Measurements from ENCODE around the gene CHD9.
A peak's percentile ranks its signal among the peaks of the same experiment; 100 is the strongest.

Gene CHD9

DNA sequence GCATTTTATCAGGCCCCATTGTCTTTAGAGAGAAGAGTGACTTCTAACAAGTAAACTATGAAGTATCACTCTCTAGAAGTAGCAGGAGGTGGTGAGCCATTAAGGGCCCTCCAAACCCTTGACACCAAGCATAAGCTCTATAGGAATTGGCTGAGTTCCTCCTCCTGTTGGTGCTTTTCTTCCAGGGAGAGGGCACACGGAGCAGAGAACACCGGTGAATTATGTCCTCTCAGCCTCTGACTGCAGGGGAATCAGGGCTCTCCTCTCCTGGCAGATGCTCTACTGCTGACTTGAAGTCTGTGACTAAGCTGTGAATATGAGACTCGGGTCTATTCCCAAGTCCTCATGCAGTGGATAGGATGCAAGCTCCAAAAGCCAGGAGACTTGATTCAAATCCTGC is 32.3 kb downstream of the CHD9 start:
- no peak for DNase-seq
- Mint-ChIP-seq H3K27ac (no peak overlapping the region), H3K36me3 (no peaks in the 10 kb centered on the region), H3K4me3 (no peak overlapping the region), H3K4me1 (peaks cover 20% of the 10 kb centered on the region), H3K27me3 (peaks cover 17% of the 10 kb centered on the region), H3K9me3 (no peaks in the 10 kb centered on the region)
- CTCF ChIA-PET, result no interaction called here

- no peak overlapping the region for H3K27ac Mint-ChIP-seq
- no peaks in the 10 kb centered on the region for H3K36me3 Mint-ChIP-seq
- no peaks in the 10 kb centered on the region for H3K9me3 Mint-ChIP-seq
- no peak overlapping the region for H3K4me3 Mint-ChIP-seq
- peaks cover 34% of the 10 kb centered on the region for H3K4me1 Mint-ChIP-seq
- DNase-seq, result no peak
- CTCF ChIA-PET, result interaction anchor here (1.6 kb wide), 1 partner anchor 9 kb away, joined by 3 read pairs; no protein-coding TSS in a partner anchor
- H3K27me3 Mint-ChIP-seq, result peaks cover 17% of the 10 kb centered on the region
Measured at GRCh38 chr16:53089434-53090285, 34.9 kb downstream of the CHD9 start.

GRCh38 chr16:53090286-53090590 is 35.4 kb downstream of the CHD9 start:
- Mint-ChIP-seq H3K27me3 (peaks cover 17% of the 10 kb centered on the region), H3K27ac (no peak overlapping the region), H3K9me3 (no peaks in the 10 kb centered on the region), H3K4me3 (no peak overlapping the region), H3K4me1 (peaks cover 34% of the 10 kb centered on the region), H3K36me3 (no peaks in the 10 kb centered on the region)
- CTCF ChIA-PET, result interaction anchor here (1.6 kb wide), 1 partner anchor 9 kb away, joined by 3 read pairs; no protein-coding TSS in a partner anchor
- no peak for DNase-seq

GRCh38 chr16:53090591-53091411 is 36.0 kb downstream of the CHD9 start:
- CTCF ChIA-PET, result interaction anchor here (1.7 kb wide), 1 partner anchor 35 kb away, joined by 5 read pairs; the partner anchor contains the start of gene CHD9

DNA sequence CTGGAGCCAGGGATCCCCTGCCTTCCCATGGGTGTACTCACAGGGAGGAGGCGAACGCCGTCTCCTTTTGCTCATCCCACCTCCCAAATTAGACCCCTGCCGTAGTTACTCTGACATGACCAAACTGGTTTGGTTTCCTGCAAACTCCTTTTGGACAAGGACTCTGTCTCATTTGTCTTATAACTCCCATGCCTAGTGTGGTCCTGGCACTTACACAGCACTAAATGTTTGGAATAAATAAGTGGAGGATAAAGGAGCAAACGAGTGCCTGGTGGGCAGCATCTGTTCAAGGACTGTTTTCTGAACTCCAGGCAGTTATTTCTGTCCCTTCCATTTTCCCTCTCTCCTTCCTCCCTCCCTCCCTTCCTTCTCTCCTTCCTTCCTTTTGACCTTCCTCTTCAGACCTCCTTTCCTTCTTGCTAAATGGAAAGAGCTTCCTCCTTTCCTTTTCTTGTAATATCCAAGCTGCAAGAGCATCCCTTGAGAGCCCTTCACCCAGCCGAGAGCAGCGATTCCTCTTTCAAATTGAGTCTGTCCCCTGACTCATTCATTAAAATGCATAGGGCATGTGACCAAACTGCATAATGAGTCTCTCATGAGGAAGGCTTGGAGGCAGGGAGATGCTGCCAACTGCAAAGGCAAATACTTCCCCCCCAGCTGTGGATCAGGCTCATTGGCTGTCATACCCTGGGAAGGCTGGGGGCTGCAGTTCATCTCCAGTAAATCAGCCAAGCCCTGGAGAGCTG is 36.8 kb downstream of the CHD9 start:
- Mint-ChIP-seq H3K4me1 (peaks cover 34% of the 10 kb centered on the region), H3K9me3 (no peaks in the 10 kb centered on the region), H3K27ac (no peak overlapping the region), H3K27me3 (peaks cover 17% of the 10 kb centered on the region), H3K36me3 (no peaks in the 10 kb centered on the region), H3K4me3 (no peak overlapping the region)
- CTCF ChIA-PET, result interaction anchor here (1.0 to 1.7 kb wide), 2 partner anchors 36 to 67 kb away, joined by 3 to 5 read pairs; partner anchors contain the start of gene CHD9
- DNase-seq, result no peak

More at GRCh38 chr16:53090591-53091411, 36.0 kb downstream of the CHD9 start:
- H3K27me3 Mint-ChIP-seq, result peaks cover 17% of the 10 kb centered on the region
- no peaks in the 10 kb centered on the region for H3K36me3 Mint-ChIP-seq
- H3K4me3 Mint-ChIP-seq, result no peak overlapping the region
- no peaks in the 10 kb centered on the region for H3K9me3 Mint-ChIP-seq
- H3K4me1 Mint-ChIP-seq, result peaks cover 34% of the 10 kb centered on the region
- no peak overlapping the region for H3K27ac Mint-ChIP-seq
- no peak for DNase-seq

DNA sequence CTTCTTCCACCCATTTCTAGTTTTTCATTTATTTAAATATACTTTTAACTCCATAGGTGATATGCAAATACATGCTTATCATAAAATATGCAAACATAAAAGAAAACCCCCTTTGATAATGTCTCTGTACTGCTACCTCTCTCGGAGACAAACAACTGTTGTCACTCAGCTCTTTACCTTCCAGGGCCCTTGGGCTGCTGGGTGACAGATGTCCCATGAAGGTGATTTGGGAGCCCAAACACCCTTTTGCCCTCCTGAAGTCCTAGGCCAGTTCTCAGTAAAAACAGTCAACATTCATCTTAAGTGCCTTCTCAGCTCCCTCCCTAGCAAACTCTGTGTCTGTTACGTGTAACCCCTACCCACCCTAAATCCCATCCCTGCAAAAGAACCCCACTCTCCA is 37.5 kb downstream of the CHD9 start:
- Mint-ChIP-seq H3K27ac (no peak overlapping the region), H3K4me3 (no peak overlapping the region), H3K27me3 (peaks cover 17% of the 10 kb centered on the region), H3K36me3 (no peaks in the 10 kb centered on the region), H3K9me3 (no peaks in the 10 kb centered on the region), H3K4me1 (peaks cover 35% of the 10 kb centered on the region)
- CTCF ChIA-PET, result interaction anchor here (1.0 to 1.7 kb wide), 3 partner anchors 32 to 66 kb away, joined by 3 to 5 read pairs (median 4); partner anchors contain the start of gene CHD9
- no peak for DNase-seq

DNA sequence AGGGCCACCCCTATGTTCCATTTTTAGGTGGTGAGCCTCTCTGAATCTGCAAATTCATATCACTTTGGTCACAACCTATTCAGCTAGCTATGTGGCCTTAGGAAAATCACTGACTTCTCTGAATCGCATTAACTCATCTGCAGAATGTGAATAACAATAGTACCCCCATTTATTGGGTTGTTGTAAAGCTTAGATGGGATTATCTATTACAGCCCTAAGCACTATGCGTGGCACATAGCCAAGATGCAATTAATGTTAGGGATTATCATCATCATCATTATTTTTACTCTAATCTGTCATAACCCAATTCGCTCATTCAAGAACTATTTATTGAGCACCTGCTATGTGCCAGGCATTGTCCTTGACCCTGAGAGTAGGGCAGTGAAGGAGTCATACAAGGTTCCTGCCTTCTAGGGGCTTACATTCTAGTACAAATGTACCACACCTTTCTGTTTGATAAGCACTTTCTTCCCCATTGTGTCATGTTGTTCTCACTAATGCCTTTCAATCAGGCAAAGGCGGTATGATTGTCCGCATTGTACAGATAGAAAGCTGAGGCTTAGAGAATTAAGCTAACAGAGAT is 38.5 kb downstream of the CHD9 start:
- Mint-ChIP-seq H3K36me3 (no peaks in the 10 kb centered on the region), H3K4me1 (peaks cover 36% of the 10 kb centered on the region), H3K27me3 (peaks cover 17% of the 10 kb centered on the region), H3K4me3 (no peak overlapping the region), H3K9me3 (no peaks in the 10 kb centered on the region), H3K27ac (no peak overlapping the region)
- CTCF ChIA-PET, result interaction anchor here (1.1 kb wide), 1 partner anchor 33 kb away, joined by 4 read pairs; no protein-coding TSS in a partner anchor
- DNase-seq, result no peak

DNA sequence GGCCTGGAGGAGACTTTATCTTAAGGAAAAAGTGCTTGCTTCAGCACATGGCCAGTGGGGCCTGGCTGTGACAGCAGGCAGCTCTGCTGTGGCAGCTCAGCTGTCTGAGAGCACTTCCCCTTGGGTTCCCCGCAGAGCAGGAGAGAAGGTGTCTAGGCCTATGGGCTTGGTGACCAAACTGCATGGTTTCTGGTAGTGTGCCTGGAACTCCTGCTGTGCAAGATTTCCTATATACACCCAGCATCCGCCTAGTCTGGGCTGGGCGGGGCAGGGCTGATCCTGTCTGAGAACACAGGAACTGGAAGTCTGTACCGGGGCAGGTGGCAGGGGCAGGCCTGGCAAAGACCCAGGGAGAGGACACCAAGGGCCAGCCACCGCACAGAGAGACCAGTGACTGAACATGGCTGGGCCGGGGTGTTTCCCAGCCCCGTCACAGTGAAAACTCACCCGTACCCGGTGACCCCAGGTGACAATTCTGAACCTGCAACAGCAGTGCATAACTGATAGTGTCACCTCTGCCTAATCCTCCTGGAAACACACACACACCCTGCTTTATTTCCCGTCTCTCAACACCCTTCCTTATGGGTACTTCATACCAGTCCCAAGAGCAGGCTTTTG is 39.3 kb downstream of the CHD9 start:
- CTCF ChIA-PET, result no interaction called here
- no peaks in the 10 kb centered on the region for H3K9me3 Mint-ChIP-seq
- peaks cover 44% of the 10 kb centered on the region for H3K4me1 Mint-ChIP-seq
- no peaks in the 10 kb centered on the region for H3K36me3 Mint-ChIP-seq
- peaks cover 17% of the 10 kb centered on the region for H3K27me3 Mint-ChIP-seq
- peak overlapping the region; percentile 15 for H3K27ac Mint-ChIP-seq
- peak; percentile 29 for DNase-seq
- no peak overlapping the region for H3K4me3 Mint-ChIP-seq

GRCh38 chr16:53097190-53097589 is 42.4 kb downstream of the CHD9 start:
- H3K4me3 Mint-ChIP-seq, result no peak overlapping the region
- no peak for DNase-seq
- H3K9me3 Mint-ChIP-seq, result no peaks in the 10 kb centered on the region
- H3K27me3 Mint-ChIP-seq, result no peaks in the 10 kb centered on the region
- peaks cover 40% of the 10 kb centered on the region for H3K4me1 Mint-ChIP-seq
- CTCF ChIA-PET, result no interaction called here
- no peaks in the 10 kb centered on the region for H3K36me3 Mint-ChIP-seq
- no peak overlapping the region for H3K27ac Mint-ChIP-seq

DNA sequence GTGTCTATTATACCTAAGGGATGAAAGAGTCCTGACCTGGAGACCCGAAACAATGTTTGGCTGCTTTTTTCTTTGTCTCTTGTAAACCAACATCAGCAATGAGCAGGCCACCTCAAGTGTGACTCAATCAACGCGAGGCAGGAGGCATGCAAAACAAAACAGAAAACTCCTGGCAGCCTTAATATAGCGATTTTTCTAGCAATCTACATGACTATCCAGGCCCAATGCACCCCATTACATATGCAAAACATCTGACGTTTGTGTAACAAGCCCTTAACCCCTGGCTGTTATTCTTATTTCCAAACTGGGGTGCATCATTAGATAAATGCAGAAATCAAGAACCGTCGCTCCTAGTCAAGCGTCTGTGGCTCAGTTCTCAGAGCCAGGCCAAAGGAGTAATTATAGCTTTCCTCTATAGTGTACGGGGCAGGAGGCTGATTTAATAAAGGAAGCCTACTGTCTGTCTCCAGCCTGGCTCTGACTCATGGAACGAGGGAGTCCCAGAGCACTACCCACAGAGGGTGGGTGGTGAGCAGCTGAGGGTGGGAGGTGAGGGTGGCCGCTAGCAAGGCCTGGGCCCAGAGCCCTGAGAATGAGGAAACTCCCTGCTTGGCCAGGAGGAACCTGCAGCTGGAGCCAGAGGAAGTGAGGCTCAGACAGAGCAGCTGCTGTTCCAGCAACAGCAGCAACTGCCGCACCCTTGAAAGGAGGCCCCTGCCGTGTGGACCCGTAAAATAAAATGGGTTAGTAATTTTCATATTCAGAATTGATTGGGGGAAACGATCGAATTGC is 43.9 kb downstream of the CHD9 start:
- Mint-ChIP-seq H3K4me3 (peak overlapping the region; percentile 54), H3K27ac (peak overlapping the region; percentile 88), H3K4me1 (peaks cover 36% of the 10 kb centered on the region), H3K36me3 (no peaks in the 10 kb centered on the region), H3K9me3 (no peaks in the 10 kb centered on the region), H3K27me3 (no peaks in the 10 kb centered on the region)
- CTCF ChIA-PET, result interaction anchor here (1.4 to 1.8 kb wide), 3 partner anchors 9 to 44 kb away, joined by 3 to 10 read pairs (median 5); partner anchors contain the start of gene CHD9
- DNase-seq, result peak; percentile 41

- CTCF ChIA-PET, result interaction anchor here (1.4 to 1.8 kb wide), 3 partner anchors 10 to 44 kb away, joined by 3 to 10 read pairs (median 5); partner anchors contain the start of gene CHD9
- H3K4me1 Mint-ChIP-seq, result peaks cover 28% of the 10 kb centered on the region
Measured at GRCh38 chr16:53099318-53100130, 44.7 kb downstream of the CHD9 start.

More at GRCh38 chr16:53099318-53100130, 44.7 kb downstream of the CHD9 start:
- no peaks in the 10 kb centered on the region for H3K9me3 Mint-ChIP-seq
- peak; percentile 66 for DNase-seq
- H3K27ac Mint-ChIP-seq, result peak overlapping the region; percentile 88
- no peaks in the 10 kb centered on the region for H3K27me3 Mint-ChIP-seq
- peak overlapping the region; percentile 54 for H3K4me3 Mint-ChIP-seq
- no peaks in the 10 kb centered on the region for H3K36me3 Mint-ChIP-seq

All from activated naive CD4-positive, alpha-beta T cell treated with anti-CD3 and anti-CD28 coated beads, Interleukin-2, amount 10 ng/mL, durations not matched to agents 7 days and 5 days (primary cell).